Muscle layer of duodenum (tissue), 2 donors: ENCODE data around the gene MYO1E.

Experiments
- H3K27ac ChIP-seq: one replicate; pipeline ENCODE4 v1.7.0; 2013; ENCODE audit warnings: mild to moderate bottlenecking, low read length
- H3K27me3 ChIP-seq: one replicate; pipeline ENCODE4 v1.7.0; 2013; ENCODE audit warnings: low read depth, mild to moderate bottlenecking, control low read depth, low read length
- H3K36me3 ChIP-seq, 2 donors: one replicate each; pipeline ENCODE4 v1.7.0; 2013; ENCODE audit warnings: low read length in 2 of 2, control low read depth in 1 of 2, mild to moderate bottlenecking in 1 of 2; ENCODE audit not compliant: insufficient read depth in 2 of 2, control insufficient read depth in 1 of 2
- H3K4me1 ChIP-seq, 2 donors: one replicate each; pipeline ENCODE4 v1.7.0; 2013; ENCODE audit warnings: low read length in 2 of 2, mild to moderate bottlenecking in 2 of 2, control low read depth in 1 of 2, moderate library complexity in 1 of 2; ENCODE audit not compliant: insufficient read depth in 2 of 2, control insufficient read depth in 1 of 2
- H3K4me3 ChIP-seq, 2 donors: one replicate each; pipeline ENCODE4 v1.7.0; 2013; ENCODE audit warnings: low read length in 2 of 2, low read depth in 1 of 2, mild to moderate bottlenecking in 1 of 2
- H3K9me3 ChIP-seq, 2 donors: one replicate each; pipeline ENCODE4 v1.7.0; 2013; ENCODE audit warnings: low read length in 2 of 2, control low read depth in 1 of 2, mild to moderate bottlenecking in 1 of 2; ENCODE audit not compliant: control insufficient read depth in 1 of 2
- donor health status: healthy.

Gene MYO1E

GRCh38 chr15:59252137-59252536 is 120.5 kb downstream of the MYO1E start:
- no peak overlapping the region for H3K4me3 ChIP-seq
- no peak overlapping the region for H3K27ac ChIP-seq
- H3K27me3 ChIP-seq, result no peaks in the 10 kb centered on the region
- H3K36me3 ChIP-seq, result peaks cover 0 to 12% of the 10 kb centered on the region in 2 donors
- peaks cover 0 to 4% of the 10 kb centered on the region in 2 donors for H3K4me1 ChIP-seq
- no peaks in the 10 kb centered on the region for H3K9me3 ChIP-seq

- peaks cover 0 to 4% of the 10 kb centered on the region in 2 donors for H3K4me1 ChIP-seq
- H3K4me3 ChIP-seq, result no peak overlapping the region
- H3K27ac ChIP-seq, result no peak overlapping the region
These were observed 121.4 kb downstream of the MYO1E start for GRCh38 chr15:59251001-59251845.

GRCh38 chr15:59250249-59250648 is 122.4 kb downstream of the MYO1E start:
- no peak overlapping the region for H3K27ac ChIP-seq
- H3K4me1 ChIP-seq, result peaks cover 0 to 4% of the 10 kb centered on the region in 2 donors
- peaks cover 0 to 6% of the 10 kb centered on the region in 2 donors for H3K36me3 ChIP-seq
- no peaks in the 10 kb centered on the region for H3K9me3 ChIP-seq
- H3K4me3 ChIP-seq, result no peak overlapping the region
- no peaks in the 10 kb centered on the region for H3K27me3 ChIP-seq

More at GRCh38 chr15:59251001-59251845, 121.4 kb downstream of the MYO1E start:
- Histone ChIP-seq H3K36me3 (peaks cover 0 to 12% of the 10 kb centered on the region in 2 donors), H3K27me3 (no peaks in the 10 kb centered on the region), H3K9me3 (no peaks in the 10 kb centered on the region)

GRCh38 chr15:59249816-59250215 is 122.9 kb downstream of the MYO1E start:
- no peak overlapping the region for H3K27ac ChIP-seq
- H3K36me3 ChIP-seq, result peaks cover 0 to 7% of the 10 kb centered on the region in 2 donors
- no peak overlapping the region for H3K4me3 ChIP-seq
- H3K9me3 ChIP-seq, result no peaks in the 10 kb centered on the region
- peaks cover 0 to 4% of the 10 kb centered on the region in 2 donors for H3K4me1 ChIP-seq
- no peaks in the 10 kb centered on the region for H3K27me3 ChIP-seq

GRCh38 chr15:59247364-59247763 is 125.3 kb downstream of the MYO1E start:
- H3K27ac ChIP-seq, result no peak overlapping the region
- H3K27me3 ChIP-seq, result no peaks in the 10 kb centered on the region
- no peaks in the 10 kb centered on the region for H3K9me3 ChIP-seq
- peaks cover 0 to 9% of the 10 kb centered on the region in 2 donors for H3K36me3 ChIP-seq
- H3K4me3 ChIP-seq, result no peak overlapping the region
- peaks cover 0 to 4% of the 10 kb centered on the region in 2 donors for H3K4me1 ChIP-seq

GRCh38 chr15:59245559-59245958 is 127.1 kb downstream of the MYO1E start:
- H3K9me3 ChIP-seq, result no peaks in the 10 kb centered on the region
- H3K36me3 ChIP-seq, result peaks cover 0 to 9% of the 10 kb centered on the region in 2 donors
- no peak overlapping the region for H3K27ac ChIP-seq
- H3K4me3 ChIP-seq, result no peak overlapping the region
- H3K27me3 ChIP-seq, result no peaks in the 10 kb centered on the region
- H3K4me1 ChIP-seq, result peaks cover 0 to 4% of the 10 kb centered on the region in 2 donors

- Histone ChIP-seq H3K4me3 (no peak overlapping the region), H3K27ac (no peak overlapping the region), H3K36me3 (peaks cover 0 to 3% of the 10 kb centered on the region in 2 donors), H3K4me1 (peaks cover 0 to 4% of the 10 kb centered on the region in 2 donors), H3K9me3 (no peaks in the 10 kb centered on the region), H3K27me3 (no peaks in the 10 kb centered on the region)
These were observed 128.3 kb downstream of the MYO1E start for GRCh38 chr15:59244337-59244736.

GRCh38 chr15:59243622-59244021 is 129.0 kb downstream of the MYO1E start:
- Histone ChIP-seq H3K36me3 (peaks cover 0 to 3% of the 10 kb centered on the region in 2 donors), H3K9me3 (no peaks in the 10 kb centered on the region), H3K27ac (no peak overlapping the region), H3K4me1 (peaks cover 0 to 4% of the 10 kb centered on the region in 2 donors), H3K27me3 (no peaks in the 10 kb centered on the region), H3K4me3 (no peak overlapping the region)

- no peaks in the 10 kb centered on the region for H3K27me3 ChIP-seq
- H3K4me1 ChIP-seq, result peaks cover 0 to 4% of the 10 kb centered on the region in 2 donors
- no peaks in the 10 kb centered on the region for H3K9me3 ChIP-seq
These were observed 130.0 kb downstream of the MYO1E start for GRCh38 chr15:59242649-59243048.

GRCh38 chr15:59240036-59240435 is 132.6 kb downstream of the MYO1E start:
- Histone ChIP-seq H3K27me3 (no peaks in the 10 kb centered on the region), H3K9me3 (no peaks in the 10 kb centered on the region), H3K4me3 (no peak overlapping the region), H3K4me1 (no peaks in the 10 kb centered on the region), H3K27ac (no peak overlapping the region), H3K36me3 (peaks cover 0 to 3% of the 10 kb centered on the region in 2 donors)

More at GRCh38 chr15:59242649-59243048, 130.0 kb downstream of the MYO1E start:
- Histone ChIP-seq H3K36me3 (peaks cover 0 to 3% of the 10 kb centered on the region in 2 donors), H3K4me3 (no peak overlapping the region), H3K27ac (no peak overlapping the region)

- Histone ChIP-seq H3K36me3 (no peaks in the 10 kb centered on the region), H3K27me3 (no peaks in the 10 kb centered on the region), H3K27ac (no peak overlapping the region)
These were observed 134.7 kb downstream of the MYO1E start for GRCh38 chr15:59237924-59238331.

More at GRCh38 chr15:59237924-59238331, 134.7 kb downstream of the MYO1E start:
- no peaks in the 10 kb centered on the region for H3K9me3 ChIP-seq
- no peak overlapping the region for H3K4me3 ChIP-seq
- H3K4me1 ChIP-seq, result no peaks in the 10 kb centered on the region
